ENCODE data around the gene RBM22.

GRCh38 chr5:150692276-150692675, 8.6 kb downstream of the RBM22 start:
- TF ChIP-seq CTCF (IDR thresholded peaks at IDR 0.05): no peak
- no peak for TF ChIP-seq POLR2A (IDR thresholded peaks at IDR 0.05; ENCODE audit: low read depth)
- TF ChIP-seq POLR2AphosphoS5 (IDR thresholded peaks at IDR 0.05): no peak
- TF ChIP-seq EP300 (IDR thresholded peaks at IDR 0.05): no peak

Data from esophagus muscularis mucosa (tissue), 4 donors.